Fibroblast of pulmonary artery (primary cell): ENCODE results near the gene ITPR2.

ENCODE experiments used
- DNase-seq: peaks from one replicate; pipeline ENCODE4 v3.0.0-alpha.2; 2010; ENCODE audit warnings: low read depth
- H3K4me3 ChIP-seq: replicated peaks from 2 replicates; pipeline ENCODE4 v1.5.1; 2011; ENCODE audit warnings: low read depth, mild to moderate bottlenecking, control low read depth, low read length, moderate library complexity
- CTCF ChIP-seq: IDR thresholded peaks from 2 replicates; pipeline ENCODE4 v1.5.1; 2011; ENCODE audit warnings: mild to moderate bottlenecking, control low read depth, low read length, inconsistent platforms; ENCODE audit errors: missing control alignments

ITPR2 gene

GRCh38 chr12:26384536-26384935 lies 448.5 kb downstream of the ITPR2 start:
- TF ChIP-seq CTCF: no peak
- H3K4me3 ChIP-seq: no peak overlapping the region
- no peak for DNase-seq

GRCh38 chr12:26383041-26383440 lies 450.0 kb downstream of the ITPR2 start:
- no peak overlapping the region for H3K4me3 ChIP-seq
- no peak for DNase-seq
- TF ChIP-seq CTCF: no peak

- DNase-seq: no peak
- H3K4me3 ChIP-seq: no peak overlapping the region
- no peak for TF ChIP-seq CTCF
These were observed 452.1 kb downstream of the ITPR2 start for GRCh38 chr12:26380897-26381296.

GRCh38 chr12:26379777-26380467 lies 453.1 kb downstream of the ITPR2 start:
- no peak for DNase-seq
- no peak for TF ChIP-seq CTCF
- H3K4me3 ChIP-seq: no peak overlapping the region

- DNase-seq: peak; percentile 46
- TF ChIP-seq CTCF: no peak
- no peak overlapping the region for H3K4me3 ChIP-seq
These were observed 454.3 kb downstream of the ITPR2 start for GRCh38 chr12:26378711-26379110.

GRCh38 chr12:26374934-26375680 lies 457.9 kb downstream of the ITPR2 start:
- H3K4me3 ChIP-seq: no peak overlapping the region
- DNase-seq: peak; percentile 26
- no peak for TF ChIP-seq CTCF
